OCI-LY7 (cell line): ENCODE results near the gene BRD9.

Experiments used
- EZH2phosphoT487 ChIP-seq: fragments of 200-600 bp; sonication (generic); IDR thresholded peaks from 2 replicates; pipeline ENCODE4 v1.6.1; 2018; ENCODE audit warnings: low read depth, borderline replicate concordance, mild to moderate bottlenecking, mixed run types, antibody characterized with exemption, low read length, moderate library complexity, mixed read lengths
- TF ChIP-seq, protein P1 (sequence below): fragments of 200-600 bp; sonication (generic); conservative IDR thresholded peaks from 2 replicates; pipeline ENCODE4 v1.5.1; 2014; ENCODE audit warnings: mild to moderate bottlenecking, antibody characterized with exemption, low read length, moderate library complexity, mixed read lengths

DNA sequence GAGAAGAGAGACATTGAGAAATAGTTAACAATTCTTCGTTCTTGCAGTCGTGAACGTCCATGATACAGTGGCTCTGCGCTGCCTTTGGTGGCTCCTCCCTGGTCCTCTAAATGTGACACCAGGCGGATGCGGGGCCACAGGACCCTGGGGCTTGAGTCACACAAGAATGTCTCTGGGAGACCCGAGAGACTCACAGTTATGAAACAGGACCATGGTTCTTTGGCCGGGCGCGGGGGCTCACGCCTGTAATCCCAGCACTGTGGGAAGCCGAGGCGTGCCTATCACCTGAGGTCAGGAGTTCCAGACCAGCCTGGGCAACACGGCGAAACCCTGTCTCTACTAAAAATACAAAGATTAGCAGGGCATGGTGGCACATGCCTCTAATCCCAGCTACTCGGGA is 41.0 kb downstream of the BRD9 start:
- no peak for TF ChIP-seq EZH2phosphoT487
- TF ChIP-seq, protein P1, sequence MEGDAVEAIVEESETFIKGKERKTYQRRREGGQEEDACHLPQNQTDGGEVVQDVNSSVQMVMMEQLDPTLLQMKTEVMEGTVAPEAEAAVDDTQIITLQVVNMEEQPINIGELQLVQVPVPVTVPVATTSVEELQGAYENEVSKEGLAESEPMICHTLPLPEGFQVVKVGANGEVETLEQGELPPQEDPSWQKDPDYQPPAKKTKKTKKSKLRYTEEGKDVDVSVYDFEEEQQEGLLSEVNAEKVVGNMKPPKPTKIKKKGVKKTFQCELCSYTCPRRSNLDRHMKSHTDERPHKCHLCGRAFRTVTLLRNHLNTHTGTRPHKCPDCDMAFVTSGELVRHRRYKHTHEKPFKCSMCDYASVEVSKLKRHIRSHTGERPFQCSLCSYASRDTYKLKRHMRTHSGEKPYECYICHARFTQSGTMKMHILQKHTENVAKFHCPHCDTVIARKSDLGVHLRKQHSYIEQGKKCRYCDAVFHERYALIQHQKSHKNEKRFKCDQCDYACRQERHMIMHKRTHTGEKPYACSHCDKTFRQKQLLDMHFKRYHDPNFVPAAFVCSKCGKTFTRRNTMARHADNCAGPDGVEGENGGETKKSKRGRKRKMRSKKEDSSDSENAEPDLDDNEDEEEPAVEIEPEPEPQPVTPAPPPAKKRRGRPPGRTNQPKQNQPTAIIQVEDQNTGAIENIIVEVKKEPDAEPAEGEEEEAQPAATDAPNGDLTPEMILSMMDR: no peak
